Keratinocyte (primary cell): ENCODE data around the gene MICA.

Source experiments
- EZH2 ChIP-seq: IDR thresholded peaks from one replicate; pipeline ENCODE4 v1.6.1; 2012; ENCODE audit warnings: inconsistent platforms, mild to moderate bottlenecking, low read length, moderate library complexity
- TF ChIP-seq, protein P1 (sequence below), 3 experiments: IDR thresholded peaks in 1 of 3; conservative IDR thresholded peaks in 1 of 3; optimal IDR thresholded peaks in 1 of 3; 2 replicates in 2 of 3; 3 replicates in 1 of 3; pipeline versions ENCODE3 to v1.5.1; 2011; ENCODE audit warnings: low read length in 3 of 3, mild to moderate bottlenecking in 3 of 3, moderate library complexity in 2 of 3, control low read depth in 1 of 3, inconsistent platforms in 1 of 3; ENCODE audit not compliant: insufficient read depth in 2 of 3; ENCODE audit errors: extremely low read depth in 1 of 3

DNA sequence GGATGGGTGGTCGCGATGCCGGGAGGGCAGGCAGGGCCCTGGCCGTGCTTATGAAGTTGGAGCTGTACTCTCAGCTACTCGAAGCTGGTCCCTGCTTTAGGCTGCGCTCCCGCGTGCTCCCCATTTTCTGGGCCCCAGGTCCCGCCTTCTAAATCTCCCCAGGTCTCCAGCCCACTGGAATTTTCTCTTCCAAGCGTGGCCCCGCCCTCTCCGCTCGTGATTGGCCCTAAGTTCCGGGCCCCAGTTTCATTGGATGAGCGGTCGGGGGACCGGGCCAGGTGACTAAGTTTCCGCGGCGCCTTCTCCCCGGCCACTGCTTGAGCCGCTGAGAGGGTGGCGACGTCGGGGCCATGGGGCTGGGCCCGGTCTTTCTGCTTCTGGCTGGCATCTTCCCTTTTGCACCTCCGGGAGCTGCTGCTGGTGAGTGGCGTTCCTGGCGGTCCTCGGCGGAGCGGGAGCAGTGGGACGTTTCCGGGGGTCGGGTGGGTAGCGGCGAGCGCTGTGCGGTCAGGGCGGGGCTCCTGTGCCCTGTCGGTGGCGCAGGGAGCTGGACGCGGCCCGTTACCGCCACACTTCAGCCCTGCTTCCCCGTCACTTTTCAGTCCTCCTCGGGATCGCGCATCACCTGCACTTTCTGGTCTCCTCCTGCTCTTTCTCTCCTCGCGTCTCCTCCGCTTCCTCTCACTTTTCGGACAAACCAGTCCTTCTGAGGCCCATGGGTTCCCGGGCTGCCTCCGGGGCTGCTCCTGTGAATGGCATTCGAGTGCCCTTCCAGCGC is at the start of gene MICA:
- TF ChIP-seq, protein P1, sequence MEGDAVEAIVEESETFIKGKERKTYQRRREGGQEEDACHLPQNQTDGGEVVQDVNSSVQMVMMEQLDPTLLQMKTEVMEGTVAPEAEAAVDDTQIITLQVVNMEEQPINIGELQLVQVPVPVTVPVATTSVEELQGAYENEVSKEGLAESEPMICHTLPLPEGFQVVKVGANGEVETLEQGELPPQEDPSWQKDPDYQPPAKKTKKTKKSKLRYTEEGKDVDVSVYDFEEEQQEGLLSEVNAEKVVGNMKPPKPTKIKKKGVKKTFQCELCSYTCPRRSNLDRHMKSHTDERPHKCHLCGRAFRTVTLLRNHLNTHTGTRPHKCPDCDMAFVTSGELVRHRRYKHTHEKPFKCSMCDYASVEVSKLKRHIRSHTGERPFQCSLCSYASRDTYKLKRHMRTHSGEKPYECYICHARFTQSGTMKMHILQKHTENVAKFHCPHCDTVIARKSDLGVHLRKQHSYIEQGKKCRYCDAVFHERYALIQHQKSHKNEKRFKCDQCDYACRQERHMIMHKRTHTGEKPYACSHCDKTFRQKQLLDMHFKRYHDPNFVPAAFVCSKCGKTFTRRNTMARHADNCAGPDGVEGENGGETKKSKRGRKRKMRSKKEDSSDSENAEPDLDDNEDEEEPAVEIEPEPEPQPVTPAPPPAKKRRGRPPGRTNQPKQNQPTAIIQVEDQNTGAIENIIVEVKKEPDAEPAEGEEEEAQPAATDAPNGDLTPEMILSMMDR (optimal IDR thresholded peaks at IDR 0.05 in 1 of 3, IDR thresholded peaks at IDR 0.05 in 1 of 3, conservative IDR thresholded peaks at IDR 0.05 in 1 of 3; ENCODE audit: extremely low read depth in 1 of 3, insufficient read depth in 2 of 3, low read length in 3 of 3) = no peak
- no peak for TF ChIP-seq EZH2
